ENCODE data around the gene ERFL. TPM values are rescaled to one million over a fixed set of nuclear protein-coding genes. Genes with fewer than 3 reads are reported as not detected.

The ERFL gene
- total and polyA plus RNA-seq, 2 experiments from 2014 or later = 0.69 TPM; not detected in 1

- no peak for TF ChIP-seq REST (IDR thresholded peaks at IDR 0.05; ENCODE audit: unreplicated experiment)
- TF ChIP-seq ZNF462 (CRISPR knock-in tag; IDR thresholded peaks at IDR 0.05) = no peak
- TF ChIP-seq ZNF114 (CRISPR knock-in tag; IDR thresholded peaks at IDR 0.05) = no peak
Observed at GRCh38 chr19:41866284-41866683, 62.0 kb downstream of the ERFL start (continued).

DNA sequence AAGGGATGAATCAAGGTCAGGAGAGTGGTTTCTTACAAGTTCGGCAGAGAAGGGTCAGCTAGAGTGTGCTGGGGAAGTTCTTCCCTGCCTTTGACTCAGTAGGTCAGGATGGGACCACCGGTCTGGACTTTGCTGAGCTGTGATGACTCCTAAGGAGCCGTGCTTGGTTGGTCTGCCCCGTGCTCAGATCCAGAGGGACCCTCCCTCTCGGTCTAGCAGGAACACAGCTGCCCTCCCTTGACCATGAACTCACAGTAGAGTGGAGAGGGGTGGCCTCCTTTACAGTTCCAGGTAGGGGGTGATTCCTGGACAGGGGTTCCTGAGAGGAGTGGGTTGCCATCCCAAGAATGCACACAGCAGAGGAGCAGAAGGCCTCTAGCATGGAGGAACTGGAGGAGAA lies 63.9 kb downstream of the ERFL start:
- peak overlapping the region; percentile 44; the same call in 2 of the 3 replicates for H3K4me3 Mint-ChIP-seq
- peak overlapping the region; percentile 21 for H3K4me2 ChIP-seq
- TF ChIP-seq EZH2 (IDR thresholded peaks at IDR 0.05; ENCODE audit: low read depth, unreplicated experiment) (no peak), ZNF114 (CRISPR knock-in tag; IDR thresholded peaks at IDR 0.05) (no peak), POLR2AphosphoS5 (IDR thresholded peaks at IDR 0.05; ENCODE audit: low read depth) (peak; percentile 34; the same call in 1 of the 2 replicates), ZNF331 (CRISPR knock-in tag; IDR thresholded peaks at IDR 0.05; ENCODE audit: low read depth) (no peak), STAT1 (IDR thresholded peaks at IDR 0.05; ENCODE audit: unreplicated experiment) (no peak), CREB1 (CRISPR knock-in tag; IDR thresholded peaks at IDR 0.05; ENCODE audit: low read depth) (no peak), ETS1 (IDR thresholded peaks at IDR 0.05) (no peak)

More for the DNA sequence above, 63.9 kb downstream of the ERFL start:
- Mint-ChIP-seq H3K36me3 (ENCODE audit: low read depth) (peaks cover 90% of the 10 kb centered on the region), H3K27me3 (ENCODE audit: insufficient read depth, low read depth, poor library complexity) (peaks cover 32% of the 10 kb centered on the region), H3K27ac (peak overlapping the region; percentile 90), H3K4me1 (peaks cover 47% of the 10 kb centered on the region), H3K9me3 (peaks cover 3% of the 10 kb centered on the region; the same call in 1 of the 3 replicates)
- H3K36me3 ChIP-seq (ENCODE audit: insufficient read depth) = peaks cover 81% of the 10 kb centered on the region
- peak overlapping the region; percentile 24 for H3K4me3 ChIP-seq
- H3F3A ChIP-seq (replicated peaks; ENCODE audit: low read depth) = peaks cover 84% of the 10 kb centered on the region
- no peaks in the 10 kb centered on the region for H3K9me2 ChIP-seq (ENCODE audit: insufficient read depth)
- peaks cover 47% of the 10 kb centered on the region for H3K4me1 ChIP-seq (ENCODE audit: insufficient read depth)
- peaks cover 78% of the 10 kb centered on the region for H4K20me1 ChIP-seq (replicated peaks; ENCODE audit: insufficient read depth)
- peaks cover 80% of the 10 kb centered on the region for H3K79me2 ChIP-seq (replicated peaks; ENCODE audit: insufficient read depth)
- ATAC-seq = no peak
- DNase-seq (ENCODE audit: low spot score) = no peak
- H3K27ac ChIP-seq (ENCODE audit: low read depth) = peak overlapping the region; percentile 98
- H2AFZ ChIP-seq = no peak overlapping the region
- H3K27me3 ChIP-seq (ENCODE audit: insufficient read depth) = no peaks in the 10 kb centered on the region

All from GM23338 (cell line).